Measurements from ENCODE around the gene LARGE1.
"Not testable (repeated sequence)": the region's sequence is repeated elsewhere in the genome, so short reads cannot be mapped to it uniquely, and the experiment has no call there.

Gene LARGE1

DNA sequence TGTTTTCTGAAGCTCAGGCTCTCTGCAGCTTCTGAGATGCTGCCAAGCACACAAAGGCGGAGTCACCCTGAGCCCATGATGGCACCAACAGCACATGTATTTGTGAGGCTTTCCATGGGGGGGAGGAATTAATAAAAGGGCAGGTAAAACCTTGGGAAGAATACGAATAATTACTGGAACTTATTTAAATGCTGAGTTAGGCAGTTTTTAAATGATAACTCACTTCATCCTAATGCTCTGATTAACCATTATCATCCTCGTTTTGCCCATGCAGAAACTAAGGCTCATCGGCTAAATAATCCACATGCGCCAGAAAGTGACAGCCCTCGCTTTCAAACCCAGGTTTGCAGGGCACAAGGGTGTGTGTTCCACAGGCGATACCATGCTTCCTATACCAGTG, 35.4 kb downstream of the LARGE1 start:
- no peak for DNase-seq (ENCODE audit: low read depth in 2 of 2)

DNA sequence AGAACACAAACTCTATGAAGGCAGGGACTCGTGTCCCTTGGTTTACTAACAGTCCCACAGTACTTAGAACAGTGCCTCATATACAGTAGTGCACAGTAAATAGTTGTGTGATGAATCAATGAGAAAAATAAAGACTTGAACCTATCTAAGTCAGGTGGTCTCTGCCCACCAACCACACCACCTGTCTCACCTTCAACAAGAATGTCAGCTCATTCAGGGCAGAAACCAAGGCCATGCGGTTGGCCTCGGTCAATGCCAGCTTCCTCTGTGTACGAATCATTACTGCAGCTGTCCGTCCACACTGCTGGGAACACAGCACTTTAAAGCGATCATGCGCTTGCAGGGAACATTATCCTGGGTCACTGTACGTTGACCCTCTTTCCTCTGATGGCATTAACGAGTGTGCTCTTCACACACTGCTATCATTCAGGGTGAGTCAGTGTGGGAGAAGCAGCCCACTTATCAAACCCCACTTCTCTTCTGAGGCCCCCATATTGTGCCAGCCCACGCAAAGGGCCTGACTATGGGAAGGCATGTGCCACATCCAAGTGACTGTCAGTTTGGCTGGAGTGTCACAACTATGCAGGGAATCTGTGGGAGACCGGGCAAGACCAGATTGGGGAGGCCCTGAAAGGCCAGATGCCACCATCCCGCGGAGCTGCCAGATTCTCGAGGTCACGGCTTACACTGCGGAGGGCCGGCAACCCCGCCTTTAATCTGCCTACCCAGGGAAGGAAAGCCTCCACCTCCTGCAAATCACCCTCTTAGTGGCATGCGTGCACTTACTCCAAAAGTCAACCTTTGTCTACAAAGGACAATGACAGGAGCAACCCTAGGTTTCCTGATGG, 36.1 kb downstream of the LARGE1 start:
- no peak for DNase-seq (ENCODE audit: low read depth in 2 of 2)

DNA sequence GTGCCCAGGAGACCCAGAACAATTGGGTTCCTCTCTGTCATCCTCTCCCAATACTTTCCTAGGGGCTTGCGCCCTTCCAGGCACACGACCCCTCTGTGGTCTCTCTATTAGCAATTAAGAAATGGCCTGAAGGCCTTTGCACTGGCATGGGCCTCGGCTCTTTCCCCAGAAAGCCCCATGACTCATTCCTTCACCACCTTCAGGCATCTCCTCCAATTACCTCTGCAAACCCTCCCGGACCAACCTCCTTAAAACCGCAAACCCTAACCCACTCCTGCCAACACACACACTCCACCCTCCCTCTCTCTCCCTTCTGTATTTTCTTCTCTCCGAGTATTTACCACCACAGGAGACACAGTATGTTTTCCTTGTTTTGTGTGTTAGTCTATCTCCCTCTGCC, 36.7 kb downstream of the LARGE1 start:
- DNase-seq (ENCODE audit: low read depth in 2 of 2), result no peak

GRCh38 chr22:33882991-33883390, 37.3 kb downstream of the LARGE1 start:
- DNase-seq (ENCODE audit: low read depth in 2 of 2), result no peak

DNA sequence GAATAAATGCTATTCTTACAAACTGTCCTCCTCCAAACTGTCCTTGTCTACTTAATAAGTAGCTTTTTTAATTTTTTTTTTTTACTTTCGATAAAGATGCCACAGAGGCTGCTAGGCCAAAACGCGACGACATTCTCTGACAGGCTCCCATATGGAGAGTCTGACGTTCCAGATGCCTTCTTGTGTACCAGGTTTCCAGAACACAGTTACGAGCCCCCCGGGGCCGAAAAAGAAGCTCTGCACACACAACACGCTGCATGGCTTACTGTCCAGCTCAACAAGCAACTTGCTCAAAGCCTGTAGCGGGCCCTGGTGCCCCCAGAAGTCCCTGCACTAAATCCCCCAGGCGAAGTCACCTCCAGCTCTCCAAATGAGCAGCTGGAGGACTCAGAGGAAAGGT, 39.3 kb downstream of the LARGE1 start:
- DNase-seq (ENCODE audit: low read depth in 2 of 2), result no peak

GRCh38 chr22:33879796-33880195, 40.5 kb downstream of the LARGE1 start:
- no peak for DNase-seq (ENCODE audit: low read depth in 2 of 2)

DNA sequence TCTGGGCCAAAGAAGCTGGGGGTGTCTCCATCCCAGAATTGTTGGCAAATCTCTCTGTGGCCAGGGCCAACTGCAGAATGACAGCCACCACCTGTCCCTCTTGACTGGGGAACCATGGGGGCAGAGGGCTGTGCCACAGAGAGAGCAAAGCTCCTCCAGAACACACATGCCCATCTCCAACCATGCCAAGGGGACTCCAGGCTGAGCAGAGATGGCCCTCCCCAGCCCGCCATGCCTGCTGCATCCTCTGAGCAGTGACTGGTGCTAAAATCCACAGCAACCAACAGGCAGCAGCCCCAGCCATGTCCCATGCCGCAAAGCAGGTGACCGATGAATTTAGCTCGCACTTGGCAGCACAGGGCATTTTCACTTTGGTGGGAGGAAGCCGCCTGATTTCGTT, 45.0 kb downstream of the LARGE1 start:
- no peak for DNase-seq (ENCODE audit: low read depth in 2 of 2)

GRCh38 chr22:33874206-33874605, 46.1 kb downstream of the LARGE1 start:
- no peak for DNase-seq (ENCODE audit: low read depth in 2 of 2)

- DNase-seq (ENCODE audit: low read depth in 2 of 2), result no peak
Observed at GRCh38 chr22:33873666-33874065, 46.6 kb downstream of the LARGE1 start.

- DNase-seq (ENCODE audit: low read depth in 2 of 2), result no peak
Observed at GRCh38 chr22:33873186-33873585, 47.1 kb downstream of the LARGE1 start.

DNA sequence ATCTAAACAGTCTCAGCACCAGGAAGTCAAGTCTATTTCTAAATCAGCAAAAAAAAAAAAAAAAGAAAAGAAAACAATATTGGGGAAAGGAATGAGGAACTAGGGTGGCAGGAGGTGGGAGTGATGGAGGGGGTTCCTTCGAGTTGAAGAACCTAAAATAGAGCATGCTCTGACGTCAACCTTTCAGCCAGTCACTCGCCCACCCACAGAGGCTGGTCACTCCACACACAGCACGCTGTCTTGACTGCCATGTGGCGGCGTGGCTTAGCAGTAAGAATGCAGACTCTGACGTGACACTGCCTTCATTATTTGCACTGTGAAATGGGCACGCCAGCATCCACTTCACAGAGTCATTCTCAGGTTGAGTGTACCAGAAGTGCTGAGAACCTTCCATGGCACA, 48.3 kb downstream of the LARGE1 start:
- no peak for DNase-seq (ENCODE audit: low read depth in 2 of 2)

DNA sequence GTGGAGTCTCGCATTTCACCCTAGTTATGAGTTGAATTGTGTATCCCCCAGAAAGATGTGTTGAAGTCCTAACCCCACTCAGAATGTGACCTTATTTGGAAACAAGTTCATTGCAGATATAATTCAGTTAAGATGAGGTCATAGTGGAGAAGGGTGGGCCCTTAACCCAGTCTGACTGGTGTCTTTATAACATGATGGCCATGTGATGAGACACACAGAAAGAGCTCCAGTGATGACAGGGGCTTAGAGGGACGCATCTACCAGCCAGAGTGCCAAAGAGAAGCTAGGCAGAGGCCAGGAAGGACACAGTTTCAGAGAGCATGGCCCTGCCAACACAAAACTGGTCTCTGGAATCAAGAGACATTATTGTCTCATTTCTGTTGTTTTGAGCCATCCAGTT, 50.3 kb downstream of the LARGE1 start:
- DNase-seq (ENCODE audit: low read depth in 2 of 2), result peak in 1 of 2 experiments; percentile 6

DNA sequence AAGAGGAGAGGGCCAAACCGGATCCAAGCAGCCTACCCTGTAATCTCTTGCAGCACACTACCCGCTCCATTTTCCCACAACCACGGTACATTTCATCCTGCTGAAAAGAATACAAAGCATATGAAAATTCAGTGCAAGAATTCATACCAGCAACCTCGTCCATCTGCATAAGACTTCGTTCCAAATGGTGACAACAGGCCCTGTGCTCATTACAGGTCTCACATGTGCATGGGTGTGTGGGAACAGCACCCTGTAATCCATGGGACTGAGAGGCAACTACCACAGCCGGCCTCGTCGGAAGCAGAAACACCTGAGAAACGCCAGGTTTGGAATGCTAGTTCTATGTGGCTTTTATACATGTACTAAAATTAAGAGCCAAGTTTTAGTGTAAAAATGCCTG, 52.3 kb downstream of the LARGE1 start:
- no peak for DNase-seq (ENCODE audit: low read depth in 2 of 2)

GRCh38 chr22:33867118-33867866, 53.0 kb downstream of the LARGE1 start:
- DNase-seq (ENCODE audit: low read depth in 2 of 2), result no peak

- DNase-seq (ENCODE audit: low read depth in 2 of 2), result no peak
Observed at GRCh38 chr22:33866511-33866910, 53.8 kb downstream of the LARGE1 start.

DNA sequence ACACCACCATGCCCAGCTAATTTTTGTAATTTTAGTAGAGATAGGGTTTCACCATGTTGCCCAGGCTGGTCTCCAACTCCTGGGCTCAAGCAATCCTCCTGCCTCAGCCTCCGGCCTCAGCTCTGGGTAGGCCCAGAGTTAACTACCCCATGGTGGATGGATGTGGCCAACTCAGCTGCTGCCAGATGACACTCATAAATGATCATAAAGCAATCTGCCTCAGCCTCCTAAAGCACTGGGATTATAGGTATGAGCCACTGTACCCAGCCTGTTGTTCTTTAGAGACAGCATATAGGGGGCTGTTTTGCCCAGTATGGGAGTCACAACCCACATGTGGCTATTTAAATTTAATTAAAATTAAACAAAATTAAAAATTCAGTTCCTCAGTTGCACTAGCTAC, 54.3 kb downstream of the LARGE1 start:
- no peak for DNase-seq (ENCODE audit: low read depth in 2 of 2)

- DNase-seq (ENCODE audit: low read depth in 2 of 2), result no peak
Observed at GRCh38 chr22:33865248-33865647, 55.0 kb downstream of the LARGE1 start.

DNA sequence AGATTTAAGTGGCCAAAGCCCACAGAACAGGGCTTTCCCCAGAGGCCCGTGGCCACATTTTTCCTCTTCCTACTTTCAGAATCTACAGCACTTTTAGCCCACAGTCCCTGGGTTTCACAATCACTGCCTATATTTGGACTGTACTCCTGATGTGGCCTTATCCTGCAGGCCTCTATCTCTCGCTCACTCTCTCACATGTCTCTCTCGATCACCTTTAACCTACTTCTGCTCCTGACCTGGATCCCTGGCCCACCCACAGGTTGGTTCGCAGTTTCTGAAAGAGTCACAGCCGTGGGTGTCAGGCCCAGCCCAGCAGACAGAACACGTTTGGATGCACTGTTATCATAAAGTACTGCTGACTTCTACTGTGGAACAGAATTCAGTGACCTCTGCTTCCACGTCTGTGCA, 55.5 kb downstream of the LARGE1 start:
- no peak for DNase-seq (ENCODE audit: low read depth in 2 of 2)

DNA sequence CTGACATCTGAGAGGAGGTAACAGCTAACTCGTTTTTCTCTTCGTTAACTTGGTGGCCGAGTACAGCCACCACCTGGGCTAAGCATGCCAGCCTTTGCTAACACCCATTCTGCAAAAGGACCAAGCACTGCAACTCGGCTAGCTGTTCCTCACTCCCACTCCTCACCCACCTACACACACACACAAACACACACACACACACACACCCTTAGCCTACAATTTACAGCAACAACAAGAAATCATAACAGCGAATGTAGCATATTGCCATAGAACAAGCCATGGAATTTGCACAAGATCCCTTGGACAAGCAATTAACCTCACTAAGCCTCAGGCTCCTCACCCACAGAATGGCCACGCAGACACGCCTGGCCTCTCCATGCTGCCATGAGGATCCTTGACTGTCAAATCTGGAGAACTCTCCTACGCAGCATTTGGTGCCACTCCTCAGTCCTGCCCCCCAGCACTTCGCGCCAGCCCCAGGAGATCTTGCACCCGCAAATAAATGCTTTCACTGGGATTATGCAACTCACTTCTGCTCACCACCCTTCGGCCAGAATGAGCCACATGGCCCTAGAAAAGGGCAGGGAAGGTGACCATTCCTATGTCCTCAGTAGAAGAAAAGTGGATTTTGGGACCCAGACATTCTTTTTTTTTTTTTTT, 58.9 kb downstream of the LARGE1 start:
- no peak for DNase-seq (ENCODE audit: low read depth in 2 of 2)

GRCh38 chr22:33860386-33860785, 59.9 kb downstream of the LARGE1 start:
- no peak for DNase-seq (ENCODE audit: low read depth in 2 of 2)

DNA sequence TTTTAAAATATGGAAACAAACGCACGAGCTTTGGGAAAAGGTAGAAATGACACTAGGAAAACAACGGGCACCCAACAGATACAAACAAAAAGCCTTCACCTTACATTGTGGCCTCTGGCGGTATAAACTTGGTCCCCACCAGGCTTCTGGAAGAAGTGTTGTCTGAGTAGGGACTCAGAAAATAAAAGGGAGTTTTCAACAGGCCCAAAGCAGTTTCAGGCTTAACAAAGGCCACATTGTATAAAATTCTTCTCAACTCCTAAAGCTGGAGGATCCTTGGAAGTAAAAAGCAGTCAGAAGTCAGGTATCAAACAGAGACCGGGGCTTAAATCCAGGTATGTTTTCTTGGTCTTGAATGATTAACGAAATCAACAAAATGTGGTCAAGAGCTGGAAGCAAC, 61.0 kb downstream of the LARGE1 start:
- DNase-seq (ENCODE audit: low read depth in 2 of 2), result no peak

DNA sequence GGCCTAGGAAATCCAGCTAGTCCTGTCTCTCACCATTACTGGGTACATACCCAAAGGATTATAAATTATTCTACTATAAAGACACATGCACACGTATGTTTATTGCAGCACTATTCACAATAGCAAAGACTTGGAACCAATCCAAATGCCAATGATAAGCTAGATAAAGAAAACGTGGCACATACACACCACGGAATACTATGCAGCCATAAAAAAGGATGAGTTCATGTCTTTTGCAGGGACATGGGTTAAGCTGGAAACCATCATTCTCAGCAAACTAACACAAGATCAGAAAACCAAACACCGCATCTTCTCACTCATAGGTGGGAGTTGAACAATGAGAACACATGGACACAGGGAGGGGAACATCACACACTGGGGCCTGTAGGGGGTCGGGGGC, 61.6 kb downstream of the LARGE1 start:
- not testable (repeated sequence) for DNase-seq (ENCODE audit: low read depth in 2 of 2)

- not testable (repeated sequence) for DNase-seq (ENCODE audit: low read depth in 2 of 2)
Observed at GRCh38 chr22:33857767-33858166, 62.5 kb downstream of the LARGE1 start.
